GM23248 (cell line): ENCODE data around the gene ATP9A. TPM values are rescaled to one million over a fixed set of nuclear protein-coding genes. Genes with fewer than 3 reads are reported as not detected.
"Not testable (repeated sequence)": the region's sequence is repeated elsewhere in the genome, so short reads cannot be mapped to it uniquely, and the experiment has no call there.

ENCODE experiments used
- DNase-seq: peaks from one replicate; pipeline ENCODE4 v3.0.0-alpha.2; 2015
- H2AFZ ChIP-seq: fragments of 200-600 bp; sonication (generic); 2 replicates; pipeline ENCODE4 v1.6.1; 2016; ENCODE audit warnings: antibody characterized with exemption
- H3F3A ChIP-seq: fragments of 200-600 bp; sonication (generic); 2 replicates; pipeline ENCODE4 v1.6.1; 2016; ENCODE audit warnings: mild to moderate bottlenecking, antibody characterized with exemption, mixed run types; ENCODE audit not compliant: insufficient read depth
- H3K27ac ChIP-seq: fragments of 200-600 bp; sonication (generic); 2 replicates; pipeline ENCODE4 v1.5.1; 2016; ENCODE audit warnings: mild to moderate bottlenecking
- H3K27me3 ChIP-seq: fragments of 200-600 bp; sonication (generic); replicated peaks from 2 replicates; pipeline ENCODE4 v1.6.1; 2016; ENCODE audit warnings: mild to moderate bottlenecking; ENCODE audit not compliant: insufficient read depth
- H3K36me3 ChIP-seq: fragments of 200-600 bp; sonication (generic); 2 replicates; pipeline ENCODE4 v1.6.1; 2016; ENCODE audit warnings: low read depth, mild to moderate bottlenecking
- H3K4me1 ChIP-seq: fragments of 200-600 bp; sonication (generic); 2 replicates; pipeline ENCODE4 v1.6.1; 2016; ENCODE audit warnings: mild to moderate bottlenecking; ENCODE audit not compliant: insufficient read depth
- H3K4me2 ChIP-seq: fragments of 200-600 bp; sonication (generic); one replicate; pipeline ENCODE4 v1.6.1; 2016; ENCODE audit warnings: mild to moderate bottlenecking; ENCODE audit not compliant: unreplicated experiment
- H3K4me3 ChIP-seq: fragments of 200-600 bp; sonication (generic); 2 replicates; pipeline ENCODE4 v1.5.1; 2016; ENCODE audit warnings: mild to moderate bottlenecking
- H3K79me2 ChIP-seq: fragments of 200-600 bp; sonication (generic); 2 replicates; pipeline ENCODE4 v1.6.1; 2016; ENCODE audit warnings: mild to moderate bottlenecking; ENCODE audit not compliant: insufficient read depth
- H3K9ac ChIP-seq: fragments of 200-600 bp; sonication (generic); 2 replicates; pipeline ENCODE4 v1.6.1; 2016; ENCODE audit warnings: mild to moderate bottlenecking
- H3K9me2 ChIP-seq: fragments of 200-600 bp; sonication (generic); 2 replicates; pipeline ENCODE4 v1.6.1; 2016; ENCODE audit warnings: mixed run types, mild to moderate bottlenecking, moderate library complexity; ENCODE audit not compliant: insufficient read depth
- H3K9me3 ChIP-seq: fragments of 200-600 bp; sonication (generic); one replicate; pipeline ENCODE4 v1.6.1; 2017; ENCODE audit warnings: low read depth
- H4K20me1 ChIP-seq: fragments of 200-600 bp; sonication (generic); 2 replicates; pipeline ENCODE4 v1.6.0; 2016; ENCODE audit not compliant: insufficient read depth
- EZH2 ChIP-seq: fragments of 200-600 bp; sonication (generic); IDR thresholded peaks from 2 replicates; pipeline ENCODE4 v1.6.1; 2018; ENCODE audit warnings: antibody characterized with exemption, mild to moderate bottlenecking; ENCODE audit not compliant: insufficient read depth, poor library complexity, severe bottlenecking
- EZH2phosphoT487 ChIP-seq: fragments of 200-600 bp; sonication (generic); IDR thresholded peaks from 2 replicates; pipeline ENCODE4 v1.6.1; 2018; ENCODE audit warnings: antibody characterized with exemption, moderate library complexity, mild to moderate bottlenecking, low read depth; ENCODE audit not compliant: insufficient read depth
- WGBS, 2 experiments: methylation state at CpG; one replicate each; pipeline ENCODE4 v1.1.6; 2015 to 2017; ENCODE audit warnings: low lambda C conversion rate in 2 of 2, low coverage in 1 of 2; ENCODE audit errors: missing lambda C conversion rate in 2 of 2; 5-methylcytosine and 5-hydroxymethylcytosine counted together
- in situ Hi-C: fragments of 300-500 bp; cut with MboI; formaldehyde crosslinking; loops from 2 replicates; pipeline ENCODE4 v1.15.0; 2020
- polyA plus RNA-seq: library from polyadenylated mRNA; unstranded; fragments of >200 nt; fragmentation: Nextera tagmentation; extraction: Ambion mirVana; gene quantifications from 2 replicates; pipeline ENCODE4 v1.2.1, GENCODE V29; 2016
- total RNA-seq: library from RNA; depleted of rRNA; stranded (reverse); fragments of >200 nt; shearing (Covaris generic); gene quantifications from 2 replicates; pipeline ENCODE4 v1.2.3, GENCODE V29; 2014

ATP9A gene
- total and polyA plus RNA-seq, 2 experiments from 2014 or later = 6.9 to 15.9 TPM

GRCh38 chr20:51784299-51784698 is 16.1 kb upstream of the ATP9A start:
- Histone ChIP-seq H2AFZ (no peak overlapping the region), H3K27ac (no peak overlapping the region), H3K4me1 (no peaks in the 10 kb centered on the region), H3K9me2 (no peaks in the 10 kb centered on the region), H3K27me3 (no peaks in the 10 kb centered on the region), H3K36me3 (no peaks in the 10 kb centered on the region), H3K9me3 (no peaks in the 10 kb centered on the region), H3K4me3 (no peak overlapping the region), H3K4me2 (no peak overlapping the region), H3F3A (no peaks in the 10 kb centered on the region), H4K20me1 (no peaks in the 10 kb centered on the region), H3K9ac (no peak overlapping the region), H3K79me2 (no peaks in the 10 kb centered on the region)
- TF ChIP-seq EZH2phosphoT487 (no peak), EZH2 (no peak)
- in situ Hi-C loops = loop anchor here (25.0 kb wide), 1 partner anchor 797 kb away; no protein-coding TSS in a partner anchor
- WGBS, 2 experiments = 82 to 84% methylated on average over 15 of the region's 15 CpGs
- no peak for DNase-seq

GRCh38 chr20:51778229-51778759 is 10.1 kb upstream of the ATP9A start:
- not testable (repeated sequence) for H3K9me2 ChIP-seq, H3K9me3 ChIP-seq, DNase-seq, H3K4me1 ChIP-seq, H4K20me1 ChIP-seq, H3K4me3 ChIP-seq, H3K36me3 ChIP-seq, H3K9ac ChIP-seq, H3K27me3 ChIP-seq, H3F3A ChIP-seq, H2AFZ ChIP-seq, H3K79me2 ChIP-seq, H3K27ac ChIP-seq, H3K4me2 ChIP-seq
- in situ Hi-C loops = loop anchor here (10.0 to 25.0 kb wide), 4 partner anchors 57 to 791 kb away; no protein-coding TSS in a partner anchor
- WGBS, 2 experiments = 77 to 80% methylated on average over 4 of the region's 4 CpGs

- in situ Hi-C loops = loop anchor here (10.0 to 25.0 kb wide), 4 partner anchors 60 to 788 kb away; no protein-coding TSS in a partner anchor
- Histone ChIP-seq H3K27ac (no peak overlapping the region), H4K20me1 (no peaks in the 10 kb centered on the region), H3K9ac (no peak overlapping the region), H3K36me3 (no peaks in the 10 kb centered on the region), H3K4me2 (no peak overlapping the region), H3K9me3 (no peaks in the 10 kb centered on the region), H3K27me3 (no peaks in the 10 kb centered on the region), H3K9me2 (no peaks in the 10 kb centered on the region), H3K4me1 (no peaks in the 10 kb centered on the region), H3K4me3 (no peak overlapping the region), H3F3A (0 out of 2 replicates have a peak, but pooled peaks cover 1% of the 10 kb centered on the region), H2AFZ (no peak overlapping the region), H3K79me2 (no peaks in the 10 kb centered on the region)
- TF ChIP-seq EZH2phosphoT487 = no peak
- 74 to 81% methylated on average over 1 of the region's 1 CpG for WGBS, 2 experiments
- no peak for DNase-seq
Measured at GRCh38 chr20:51775241-51775640, 7.1 kb upstream of the ATP9A start.

- H3K4me2 ChIP-seq = no peak overlapping the region
- in situ Hi-C loops = loop anchor here (10.0 kb wide), 3 partner anchors 63 to 313 kb away; no protein-coding TSS in a partner anchor
- H3K4me3 ChIP-seq = no peak overlapping the region
Measured at GRCh38 chr20:51772236-51772635, 4.0 kb upstream of the ATP9A start.

More at GRCh38 chr20:51772236-51772635, 4.0 kb upstream of the ATP9A start:
- Histone ChIP-seq H3K4me1 (no peaks in the 10 kb centered on the region), H2AFZ (no peak overlapping the region), H3K27ac (no peak overlapping the region), H3K27me3 (no peaks in the 10 kb centered on the region), H3F3A (peaks cover 16% of the 10 kb centered on the region), H3K36me3 (no peaks in the 10 kb centered on the region), H3K9me3 (no peaks in the 10 kb centered on the region), H3K79me2 (no peaks in the 10 kb centered on the region), H4K20me1 (no peaks in the 10 kb centered on the region), H3K9me2 (no peaks in the 10 kb centered on the region), H3K9ac (no peak overlapping the region)
- TF ChIP-seq EZH2phosphoT487 (no peak), EZH2 (no peak)
- 80 to 82% methylated on average over 4 of the region's 4 CpGs for WGBS, 2 experiments
- no peak for DNase-seq
